H9 (cell line): ENCODE data around the gene KCTD6. TPM values are rescaled to one million over a fixed set of nuclear protein-coding genes. Genes with fewer than 3 reads are reported as not detected.

Source experiments
- DNase-seq: peaks from one replicate; pipeline ENCODE4 v3.0.0-alpha.2; 2017
- H2AFZ ChIP-seq: one replicate; pipeline ENCODE4 v1.6.1; 2013; ENCODE audit warnings: mild to moderate bottlenecking, low read length, control low read depth, moderate library complexity
- H2AK5ac ChIP-seq: 2 replicates; pipeline ENCODE4 v1.6.1; 2013; ENCODE audit warnings: low read length, control low read depth, mixed read lengths; ENCODE audit not compliant: insufficient read length
- H2BK120ac ChIP-seq: one replicate; pipeline ENCODE4 v1.6.1; 2013; ENCODE audit warnings: low read depth, mild to moderate bottlenecking, low read length, control low read depth, inconsistent platforms; ENCODE audit not compliant: poor library complexity, severe bottlenecking
- H2BK12ac ChIP-seq: 2 replicates; pipeline ENCODE4 v1.6.1; 2013; ENCODE audit warnings: low read length, control low read depth, mixed read lengths, low read depth; ENCODE audit not compliant: insufficient read length
- H2BK15ac ChIP-seq: 2 replicates; pipeline ENCODE4 v1.6.1; 2013; ENCODE audit warnings: low read depth, low read length, control low read depth
- H2BK20ac ChIP-seq: one replicate; pipeline ENCODE4 v1.6.1; 2013; ENCODE audit warnings: low read depth, mild to moderate bottlenecking, low read length, control low read depth, inconsistent platforms; ENCODE audit not compliant: poor library complexity, severe bottlenecking
- H2BK5ac ChIP-seq: 2 replicates; pipeline ENCODE4 v1.6.1; 2013; ENCODE audit warnings: low read length, control low read depth, mixed read lengths; ENCODE audit not compliant: insufficient read length
- H3K14ac ChIP-seq: 2 replicates; pipeline ENCODE4 v1.6.1; 2013; ENCODE audit warnings: low read length, control low read depth; ENCODE audit not compliant: insufficient read depth
- H3K18ac ChIP-seq: 2 replicates; pipeline ENCODE4 v1.6.1; 2013; ENCODE audit warnings: low read depth, mild to moderate bottlenecking, mixed read lengths, low read length, control low read depth; ENCODE audit not compliant: insufficient read length
- H3K23ac ChIP-seq: 2 replicates; pipeline ENCODE4 v1.6.1; 2013; ENCODE audit warnings: low read length, control low read depth, mixed read lengths, low read depth; ENCODE audit not compliant: insufficient read length
- H3K23me2 ChIP-seq: 2 replicates; pipeline ENCODE4 v1.6.1; 2013; ENCODE audit warnings: low read depth, mild to moderate bottlenecking, mixed read lengths, low read length, control low read depth; ENCODE audit not compliant: insufficient read length, poor library complexity, severe bottlenecking
- H3K27ac ChIP-seq: 2 replicates; pipeline ENCODE4 v1.5.1; 2013; ENCODE audit warnings: low read length, control low read depth, mixed read lengths, low read depth; ENCODE audit not compliant: insufficient read length
- H3K27me3 ChIP-seq: 2 replicates; pipeline ENCODE4 v1.6.1; 2013; ENCODE audit warnings: low read length, control low read depth, inconsistent platforms; ENCODE audit not compliant: insufficient read depth
- H3K4ac ChIP-seq: 2 replicates; pipeline ENCODE4 v1.6.1; 2013; ENCODE audit warnings: low read depth, mild to moderate bottlenecking, control low read depth, inconsistent platforms, low read length, moderate library complexity
- H3K4me1 ChIP-seq: 2 replicates; pipeline ENCODE4 v1.6.1; 2013; ENCODE audit warnings: low read length, control low read depth, inconsistent platforms; ENCODE audit not compliant: insufficient read depth
- H3K4me2 ChIP-seq: 2 replicates; pipeline ENCODE4 v1.6.1; 2013; ENCODE audit warnings: low read length, control low read depth, mixed read lengths; ENCODE audit not compliant: insufficient read length, insufficient read depth
- H3K56ac ChIP-seq: 2 replicates; pipeline ENCODE4 v1.6.1; 2013; ENCODE audit warnings: low read depth, mild to moderate bottlenecking, mixed read lengths, low read length, control low read depth; ENCODE audit not compliant: insufficient read length
- H3K79me1 ChIP-seq: 2 replicates; pipeline ENCODE4 v1.6.1; 2013; ENCODE audit warnings: low read depth, mild to moderate bottlenecking, moderate library complexity, low read length, control low read depth, inconsistent platforms; ENCODE audit not compliant: insufficient read depth, poor library complexity, severe bottlenecking
- H3K79me2 ChIP-seq: 2 replicates; pipeline ENCODE4 v1.6.1; 2013; ENCODE audit warnings: low read length, control low read depth, inconsistent platforms; ENCODE audit not compliant: insufficient read depth
- H3K9ac ChIP-seq: 2 replicates; pipeline ENCODE4 v1.6.1; 2013; ENCODE audit warnings: low read length, control low read depth, mixed read lengths; ENCODE audit not compliant: insufficient read length; ENCODE audit errors: extremely low read depth
- H3K9me3 ChIP-seq: one replicate; pipeline ENCODE4 v1.6.1; 2013; ENCODE audit warnings: low read depth, low read length, inconsistent platforms; ENCODE audit not compliant: control insufficient read depth
- H3T11ph ChIP-seq: one replicate; pipeline ENCODE4 v1.6.1; 2013; ENCODE audit warnings: mild to moderate bottlenecking, low read length, control low read depth, inconsistent platforms
- H4K20me1 ChIP-seq: one replicate; pipeline ENCODE4 v1.6.1; 2013; ENCODE audit not compliant: control insufficient read depth, insufficient read length, insufficient read depth
- H4K5ac ChIP-seq: 2 replicates; pipeline ENCODE4 v1.6.1; 2013; ENCODE audit warnings: low read depth, mild to moderate bottlenecking, mixed read lengths, low read length, control low read depth; ENCODE audit not compliant: insufficient read length
- H4K8ac ChIP-seq: replicated peaks from 2 replicates; pipeline ENCODE4 v1.6.1; 2013; ENCODE audit warnings: low read length, control low read depth, mixed read lengths, low read depth; ENCODE audit not compliant: insufficient read length
- H4K91ac ChIP-seq: 2 replicates; pipeline ENCODE4 v1.6.1; 2013; ENCODE audit warnings: low read depth, mild to moderate bottlenecking, moderate library complexity, mixed read lengths, low read length, control low read depth; ENCODE audit not compliant: insufficient read length
- H3K27ac Mint-ChIP-seq, 3 experiments: 2 replicates in 2 of 3; 3 replicates in 1 of 3; pipeline ENCODE4 v1.8.0; 2020 to 2021; ENCODE audit warnings: mixed read lengths in 3 of 3, mild to moderate bottlenecking in 1 of 3, moderate library complexity in 1 of 3
- H3K27me3 Mint-ChIP-seq: 2 replicates; pipeline ENCODE4 v1.8.0; 2021; ENCODE audit warnings: low read depth, mild to moderate bottlenecking, moderate library complexity, mixed read lengths
- H3K36me3 Mint-ChIP-seq, 3 experiments: 2 replicates in 2 of 3; 3 replicates in 1 of 3; pipeline ENCODE4 v1.8.0; 2020 to 2021; ENCODE audit warnings: low read depth in 3 of 3, mixed read lengths in 3 of 3; ENCODE audit not compliant: insufficient read depth in 1 of 3
- H3K4me1 Mint-ChIP-seq, 2 experiments: 2 replicates each; pipeline ENCODE4 v1.8.0; 2020; ENCODE audit warnings: mixed read lengths in 2 of 2
- H3K4me3 Mint-ChIP-seq, 2 experiments: 2 replicates in 1 of 2; 3 replicates in 1 of 2; pipeline ENCODE4 v1.8.0; 2020 to 2021; ENCODE audit warnings: mild to moderate bottlenecking in 2 of 2, mixed read lengths in 2 of 2, moderate library complexity in 1 of 2
- H3K9me3 Mint-ChIP-seq, 2 experiments: 2 replicates in 1 of 2; 3 replicates in 1 of 2; pipeline ENCODE4 v1.8.0; 2020; ENCODE audit warnings: mild to moderate bottlenecking in 2 of 2, mixed read lengths in 2 of 2, moderate library complexity in 1 of 2
- WGBS: extraction: QIAGEN DNeasy Blood & Tissue Kit; methylation state at CpG from one replicate; pipeline ENCODE4 v1.1.7; 2013; ENCODE audit warnings: missing lambda C conversion rate, low lambda C conversion rate, mixed read lengths; ENCODE audit not compliant: insufficient read length; ENCODE audit errors: extremely low coverage; 5-methylcytosine and 5-hydroxymethylcytosine counted together
- total RNA-seq: library from RNA; stranded (reverse); gene quantifications from 2 replicates; pipeline ENCODE4 v1.2.1, GENCODE V29; 2021
- TF ChIP-seq, protein P1 (sequence below): fragments of 200-600 bp; sonication (generic); conservative IDR thresholded peaks from 3 replicates; pipeline ENCODE4 v1.8.0; 2021; ENCODE audit warnings: antibody characterized with exemption, mild to moderate bottlenecking

Gene KCTD6
- total RNA-seq, 1 experiment from 2014 or later = 14.2 TPM

DNA sequence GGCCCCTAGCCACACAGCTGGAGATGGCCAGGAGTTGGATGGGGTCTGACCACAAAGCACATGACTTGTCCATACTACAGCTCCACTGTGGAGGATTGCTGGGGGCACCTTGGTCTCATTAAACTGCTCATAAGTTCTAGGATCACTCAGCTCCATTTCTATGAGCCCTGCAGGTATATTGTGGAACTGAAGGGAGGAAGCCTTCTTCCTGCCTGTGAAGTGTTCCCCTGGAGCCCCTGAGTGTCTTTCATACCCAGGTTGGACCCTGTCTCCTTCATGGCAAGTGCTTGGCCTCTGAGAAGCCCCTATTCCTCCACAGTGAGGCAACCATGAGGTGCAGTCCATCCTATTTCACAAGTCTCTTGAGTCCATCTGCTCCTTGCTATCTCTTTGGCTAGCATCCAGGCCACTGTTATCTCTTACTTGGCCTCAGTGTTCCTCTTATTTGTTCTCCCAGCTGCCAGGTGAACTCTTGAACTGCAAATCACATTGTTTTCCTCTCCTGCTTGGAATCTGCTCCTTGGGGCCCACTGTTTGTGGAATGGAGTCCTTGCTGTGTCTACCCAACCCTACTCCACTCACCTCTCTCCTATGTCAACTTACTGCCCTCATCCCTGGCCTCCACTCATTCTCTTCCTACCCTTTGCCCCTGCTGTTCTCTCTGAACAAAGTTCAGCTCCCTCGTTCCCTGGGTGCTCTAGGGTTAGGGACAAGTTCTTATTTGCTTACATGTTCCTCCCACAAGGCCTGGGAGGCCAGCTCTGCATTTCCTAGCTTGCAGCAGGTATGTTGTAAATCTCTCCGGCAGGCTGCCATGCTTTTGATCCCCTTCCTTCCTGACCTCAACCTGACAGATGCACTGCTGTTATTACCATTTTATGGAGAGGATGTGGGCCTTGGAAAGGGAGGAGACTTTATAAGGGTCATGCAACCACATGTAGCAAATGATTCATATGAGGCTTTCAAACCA, 43.9 kb downstream of the KCTD6 start:
- no peak overlapping the region for H2AK5ac ChIP-seq
- H3K27me3 Mint-ChIP-seq = no peaks in the 10 kb centered on the region; the same call in 1 of the 2 replicates
- H2BK15ac ChIP-seq = no peak overlapping the region
- H3K23me2 ChIP-seq = no peaks in the 10 kb centered on the region
- H3K4me1 ChIP-seq = no peaks in the 10 kb centered on the region
- H3K14ac ChIP-seq = no peak overlapping the region
- H3K9me3 ChIP-seq = no peaks in the 10 kb centered on the region
- no peak overlapping the region for H3K23ac ChIP-seq
- H3K79me1 ChIP-seq = no peaks in the 10 kb centered on the region
- no peaks in the 10 kb centered on the region; a peak in 2 of 5 replicates for H3K9me3 Mint-ChIP-seq
- H3K56ac ChIP-seq = no peak overlapping the region
- H2BK5ac ChIP-seq = no peak overlapping the region
- H4K8ac ChIP-seq = no peak overlapping the region
- no peak overlapping the region for H3K27ac ChIP-seq
- no peak for DNase-seq
- H2BK120ac ChIP-seq = no peak overlapping the region
- H3K4me2 ChIP-seq = no peak overlapping the region
- no peak overlapping the region for H4K91ac ChIP-seq
- H3K27ac Mint-ChIP-seq = no peak overlapping the region; a peak in 1 of 7 replicates
- no peak overlapping the region for H4K5ac ChIP-seq
- no peak overlapping the region for H3K4me3 Mint-ChIP-seq
- H3K9ac ChIP-seq = no peak overlapping the region
- no peak overlapping the region for H3K18ac ChIP-seq
- H3K27me3 ChIP-seq = no peaks in the 10 kb centered on the region
- no peak overlapping the region for H3T11ph ChIP-seq
- H2AFZ ChIP-seq = no peak overlapping the region
- H3K36me3 Mint-ChIP-seq = no peaks in the 10 kb centered on the region
- H2BK12ac ChIP-seq = no peak overlapping the region
- H2BK20ac ChIP-seq = no peak overlapping the region
- TF ChIP-seq, protein P1, sequence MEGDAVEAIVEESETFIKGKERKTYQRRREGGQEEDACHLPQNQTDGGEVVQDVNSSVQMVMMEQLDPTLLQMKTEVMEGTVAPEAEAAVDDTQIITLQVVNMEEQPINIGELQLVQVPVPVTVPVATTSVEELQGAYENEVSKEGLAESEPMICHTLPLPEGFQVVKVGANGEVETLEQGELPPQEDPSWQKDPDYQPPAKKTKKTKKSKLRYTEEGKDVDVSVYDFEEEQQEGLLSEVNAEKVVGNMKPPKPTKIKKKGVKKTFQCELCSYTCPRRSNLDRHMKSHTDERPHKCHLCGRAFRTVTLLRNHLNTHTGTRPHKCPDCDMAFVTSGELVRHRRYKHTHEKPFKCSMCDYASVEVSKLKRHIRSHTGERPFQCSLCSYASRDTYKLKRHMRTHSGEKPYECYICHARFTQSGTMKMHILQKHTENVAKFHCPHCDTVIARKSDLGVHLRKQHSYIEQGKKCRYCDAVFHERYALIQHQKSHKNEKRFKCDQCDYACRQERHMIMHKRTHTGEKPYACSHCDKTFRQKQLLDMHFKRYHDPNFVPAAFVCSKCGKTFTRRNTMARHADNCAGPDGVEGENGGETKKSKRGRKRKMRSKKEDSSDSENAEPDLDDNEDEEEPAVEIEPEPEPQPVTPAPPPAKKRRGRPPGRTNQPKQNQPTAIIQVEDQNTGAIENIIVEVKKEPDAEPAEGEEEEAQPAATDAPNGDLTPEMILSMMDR = no peak; the same call in 2 of the 3 replicates
- no peaks in the 10 kb centered on the region for H3K79me2 ChIP-seq
- peaks cover 11 to 25% of the 10 kb centered on the region in 2 experiments for H3K4me1 Mint-ChIP-seq
- no peaks in the 10 kb centered on the region for H4K20me1 ChIP-seq
- WGBS = no CpG with 5 or more reads among the region's 2 CpGs
- H3K4ac ChIP-seq = no peak overlapping the region
